C4-2B (cell line): ENCODE data around the gene SUSD4.

Source experiments
- ZFX ChIP-seq: fragments of 450-650 bp; IDR thresholded peaks from 2 replicates; pipeline ENCODE4 v1.6.1; 2017
- TF ChIP-seq, protein P1 (sequence below): fragments of 450-650 bp; conservative IDR thresholded peaks from 2 replicates; pipeline ENCODE4 v1.5.1; 2017; ENCODE audit warnings: mild to moderate bottlenecking

DNA sequence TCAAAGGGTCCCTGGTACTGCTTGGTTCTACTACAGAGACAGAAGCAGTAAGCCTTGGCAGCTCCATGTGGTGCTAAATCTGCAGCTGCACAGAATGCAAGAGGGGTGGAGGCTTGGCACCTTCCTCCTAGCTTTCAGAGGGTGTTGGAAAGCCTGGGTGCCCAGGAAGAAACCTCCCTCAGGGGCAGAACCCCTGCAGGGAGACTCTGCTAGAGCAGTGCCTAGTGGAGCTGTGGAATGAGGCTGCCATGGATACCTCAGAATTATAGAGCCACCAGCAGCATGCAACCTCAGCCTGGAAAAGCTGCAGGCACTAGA lies 144.7 kb downstream of the SUSD4 start:
- TF ChIP-seq, protein P1, sequence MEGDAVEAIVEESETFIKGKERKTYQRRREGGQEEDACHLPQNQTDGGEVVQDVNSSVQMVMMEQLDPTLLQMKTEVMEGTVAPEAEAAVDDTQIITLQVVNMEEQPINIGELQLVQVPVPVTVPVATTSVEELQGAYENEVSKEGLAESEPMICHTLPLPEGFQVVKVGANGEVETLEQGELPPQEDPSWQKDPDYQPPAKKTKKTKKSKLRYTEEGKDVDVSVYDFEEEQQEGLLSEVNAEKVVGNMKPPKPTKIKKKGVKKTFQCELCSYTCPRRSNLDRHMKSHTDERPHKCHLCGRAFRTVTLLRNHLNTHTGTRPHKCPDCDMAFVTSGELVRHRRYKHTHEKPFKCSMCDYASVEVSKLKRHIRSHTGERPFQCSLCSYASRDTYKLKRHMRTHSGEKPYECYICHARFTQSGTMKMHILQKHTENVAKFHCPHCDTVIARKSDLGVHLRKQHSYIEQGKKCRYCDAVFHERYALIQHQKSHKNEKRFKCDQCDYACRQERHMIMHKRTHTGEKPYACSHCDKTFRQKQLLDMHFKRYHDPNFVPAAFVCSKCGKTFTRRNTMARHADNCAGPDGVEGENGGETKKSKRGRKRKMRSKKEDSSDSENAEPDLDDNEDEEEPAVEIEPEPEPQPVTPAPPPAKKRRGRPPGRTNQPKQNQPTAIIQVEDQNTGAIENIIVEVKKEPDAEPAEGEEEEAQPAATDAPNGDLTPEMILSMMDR = no peak
- TF ChIP-seq ZFX = no peak
